ENCODE data around the gene PPP1R12B.

GRCh38 chr1:202624088-202624780 lies 275.7 kb downstream of the PPP1R12B start:
- TF ChIP-seq EZH2 (IDR thresholded peaks at IDR 0.05; ENCODE audit: borderline replicate concordance, low read depth, low read length, poor library complexity, severe bottlenecking), result no peak
- TF ChIP-seq, protein P1, sequence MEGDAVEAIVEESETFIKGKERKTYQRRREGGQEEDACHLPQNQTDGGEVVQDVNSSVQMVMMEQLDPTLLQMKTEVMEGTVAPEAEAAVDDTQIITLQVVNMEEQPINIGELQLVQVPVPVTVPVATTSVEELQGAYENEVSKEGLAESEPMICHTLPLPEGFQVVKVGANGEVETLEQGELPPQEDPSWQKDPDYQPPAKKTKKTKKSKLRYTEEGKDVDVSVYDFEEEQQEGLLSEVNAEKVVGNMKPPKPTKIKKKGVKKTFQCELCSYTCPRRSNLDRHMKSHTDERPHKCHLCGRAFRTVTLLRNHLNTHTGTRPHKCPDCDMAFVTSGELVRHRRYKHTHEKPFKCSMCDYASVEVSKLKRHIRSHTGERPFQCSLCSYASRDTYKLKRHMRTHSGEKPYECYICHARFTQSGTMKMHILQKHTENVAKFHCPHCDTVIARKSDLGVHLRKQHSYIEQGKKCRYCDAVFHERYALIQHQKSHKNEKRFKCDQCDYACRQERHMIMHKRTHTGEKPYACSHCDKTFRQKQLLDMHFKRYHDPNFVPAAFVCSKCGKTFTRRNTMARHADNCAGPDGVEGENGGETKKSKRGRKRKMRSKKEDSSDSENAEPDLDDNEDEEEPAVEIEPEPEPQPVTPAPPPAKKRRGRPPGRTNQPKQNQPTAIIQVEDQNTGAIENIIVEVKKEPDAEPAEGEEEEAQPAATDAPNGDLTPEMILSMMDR (conservative IDR thresholded peaks at IDR 0.05; ENCODE audit: low read depth, low read length), result no peak

All from A673 (cell line).